NCI-H128 (cell line): Measurements from ENCODE around the gene CACNG1.
"Not testable (repeated sequence)": the region's sequence is repeated elsewhere in the genome, so short reads cannot be mapped to it uniquely, and the experiment has no call there.

Experiments
- DNase-seq: peaks from one replicate; lab custom pipeline; 2025; ENCODE audit not compliant: unreplicated experiment; lab: John Stamatoyannopoulos, UW

Gene CACNG1

GRCh38 chr17:67025216-67025792 is 19.1 kb upstream of the CACNG1 start:
- no peak for DNase-seq

DNA sequence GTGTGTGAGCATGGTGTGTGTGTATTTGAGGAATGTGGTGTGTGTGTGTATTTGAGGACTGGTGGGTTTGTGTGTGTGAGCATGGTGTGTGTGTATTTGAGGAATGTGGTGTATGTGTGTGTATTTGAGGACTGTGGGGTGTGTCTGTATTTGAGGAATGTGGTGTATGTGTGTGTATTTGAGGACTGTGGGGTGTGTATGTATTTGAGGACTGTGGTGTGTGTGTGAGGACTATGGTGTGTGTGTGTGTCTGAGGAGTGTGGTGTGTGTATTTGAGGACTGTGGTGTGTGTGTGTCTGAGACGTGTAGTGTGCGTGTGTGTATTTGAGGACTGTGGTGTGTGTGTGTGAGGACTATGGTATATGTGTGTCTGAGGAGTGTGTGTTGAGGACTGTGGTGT is 18.0 kb upstream of the CACNG1 start:
- no peak for DNase-seq

- no peak for DNase-seq
Measured at GRCh38 chr17:67027031-67027628, 17.2 kb upstream of the CACNG1 start.

- no peak for DNase-seq
Measured at GRCh38 chr17:67030641-67031040, 13.7 kb upstream of the CACNG1 start.

- no peak for DNase-seq
Measured at GRCh38 chr17:67032382-67032781, 12.0 kb upstream of the CACNG1 start.

GRCh38 chr17:67032985-67033384 is 11.4 kb upstream of the CACNG1 start:
- no peak for DNase-seq

DNA sequence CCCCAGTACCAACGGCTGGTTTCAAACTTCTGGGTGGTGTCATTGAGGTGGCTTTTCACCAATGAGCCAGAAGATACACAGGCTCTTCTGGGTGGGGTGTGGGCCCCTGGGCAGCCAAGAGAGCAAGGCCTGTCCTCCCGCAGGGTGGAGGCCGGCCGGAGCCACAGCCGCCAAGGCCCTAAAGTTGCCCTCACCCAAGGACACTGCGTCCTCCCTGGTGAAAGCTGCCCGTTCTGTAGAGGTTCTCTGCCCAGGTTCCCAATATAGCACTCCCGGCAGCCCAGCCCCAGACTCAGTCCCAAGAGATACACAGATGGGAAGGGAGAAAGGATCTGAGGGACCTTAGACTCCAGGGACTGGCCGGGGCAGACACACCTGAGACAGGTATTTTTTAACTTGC is 10.7 kb upstream of the CACNG1 start:
- no peak for DNase-seq

DNA sequence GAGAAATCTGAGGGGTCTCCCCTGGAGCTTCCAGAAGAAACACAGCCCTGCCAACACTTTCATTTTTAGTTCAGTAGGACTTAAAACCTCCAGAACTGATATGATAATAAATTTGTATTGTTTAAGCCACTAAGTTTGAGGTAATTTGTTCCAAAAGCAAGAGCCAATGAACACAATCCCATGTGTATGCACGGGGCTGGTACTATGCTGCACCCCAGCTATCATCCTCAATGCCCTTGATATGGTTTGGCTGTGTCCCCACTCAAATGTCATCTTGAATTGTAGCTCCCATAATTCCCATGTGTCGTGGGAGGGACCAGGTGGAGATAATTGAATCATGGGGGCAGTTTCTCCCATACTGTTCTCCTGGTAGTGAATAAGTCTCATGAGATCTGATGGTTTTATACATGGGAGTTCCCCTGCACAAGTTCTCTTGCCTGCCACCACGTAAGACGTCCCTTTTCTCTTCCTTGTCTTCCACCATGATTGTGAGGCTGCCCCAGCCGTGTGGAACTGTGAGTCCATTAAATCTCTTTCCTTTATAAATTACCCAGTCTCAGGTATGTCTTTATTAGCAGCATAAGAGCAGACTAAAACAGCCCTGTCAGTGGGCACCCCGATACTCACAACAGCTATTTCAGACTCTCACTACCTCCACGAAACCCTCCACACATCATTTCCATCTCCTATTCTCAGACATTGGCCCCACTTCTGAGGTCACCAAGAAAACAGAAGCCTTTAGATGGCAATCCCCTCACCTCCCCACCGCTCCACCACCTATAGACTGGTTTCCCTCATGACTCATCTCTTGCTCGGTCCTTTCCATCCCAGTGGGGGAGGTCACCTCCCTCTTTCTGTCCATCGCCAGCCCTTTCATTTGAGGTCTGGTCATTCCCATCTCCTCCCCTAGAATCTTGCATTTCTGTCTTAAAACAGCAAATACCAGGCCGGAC is 8.9 kb upstream of the CACNG1 start:
- no peak for DNase-seq

GRCh38 chr17:67038861-67039365 is 5.4 kb upstream of the CACNG1 start:
- DNase-seq, result no peak

- DNase-seq, result no peak
Measured at GRCh38 chr17:67040652-67041051, 3.7 kb upstream of the CACNG1 start.

GRCh38 chr17:67041119-67041518 is 3.2 kb upstream of the CACNG1 start:
- DNase-seq, result not testable (repeated sequence)

GRCh38 chr17:67041531-67041930 is 2.8 kb upstream of the CACNG1 start:
- DNase-seq, result no peak

DNA sequence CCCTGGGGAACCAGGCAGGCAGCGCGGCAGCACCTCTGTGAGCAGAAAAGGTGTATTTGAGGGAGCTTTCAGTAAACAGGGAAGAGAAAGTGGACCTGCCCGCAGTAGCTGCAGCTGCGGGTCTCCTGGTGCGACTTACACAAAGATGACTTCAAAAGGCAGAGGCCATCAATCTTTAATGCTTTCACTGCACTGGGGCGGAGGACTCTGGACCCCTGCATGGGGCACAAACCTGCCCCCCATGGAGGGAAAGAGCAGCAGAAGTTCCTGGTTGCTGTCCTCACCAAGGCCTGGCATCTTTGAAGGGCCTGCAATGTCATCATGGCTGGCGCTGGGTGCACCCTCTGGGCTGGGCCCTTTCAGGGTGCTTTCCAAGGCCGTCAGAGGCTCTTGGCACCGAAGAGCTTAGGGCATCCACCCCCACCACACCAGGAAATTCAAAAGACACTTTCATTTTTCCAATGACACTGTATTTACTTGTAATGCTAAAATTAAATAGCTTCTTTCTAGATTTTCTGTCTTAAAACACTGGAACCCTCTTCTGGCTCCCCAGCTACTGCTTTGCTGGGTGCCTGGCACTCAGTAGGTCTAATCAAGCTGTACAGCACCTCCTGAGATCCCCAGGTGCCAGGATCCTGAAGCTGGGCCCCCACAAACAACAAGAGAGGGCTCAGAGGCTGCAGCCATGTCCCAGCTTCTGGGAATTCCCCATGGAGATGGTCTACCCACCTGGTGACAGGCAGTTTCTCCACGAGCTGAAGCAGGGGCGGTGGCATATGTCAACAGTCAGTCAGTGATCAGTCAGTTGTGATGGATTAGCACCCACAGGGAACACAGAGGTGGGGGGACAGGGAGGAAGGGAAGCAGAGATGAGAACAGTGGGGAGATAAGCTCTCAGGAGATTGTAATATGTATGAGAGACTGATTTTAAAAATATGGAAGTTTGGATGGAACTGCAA is 2.1 kb upstream of the CACNG1 start:
- no peak for DNase-seq

DNA sequence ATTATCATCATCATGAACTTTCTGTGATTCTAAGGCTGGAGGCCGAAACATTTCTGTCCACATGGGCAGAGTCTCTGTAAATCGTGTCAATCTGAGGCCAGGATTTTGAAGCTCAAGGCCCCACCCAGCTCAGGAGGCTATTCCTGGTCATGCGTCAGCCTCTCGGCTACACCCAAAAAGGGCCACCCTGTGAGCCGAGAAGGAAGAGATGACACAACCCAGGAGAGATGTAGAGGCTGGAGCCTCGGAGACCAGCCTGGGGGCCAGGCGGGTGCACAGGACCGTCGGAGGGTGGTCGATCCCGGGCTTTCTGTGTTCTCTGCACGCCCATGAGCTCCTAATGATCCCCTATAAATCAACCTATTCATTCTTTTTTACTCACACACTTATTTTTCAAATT is 1.1 kb upstream of the CACNG1 start:
- no peak for DNase-seq

GRCh38 chr17:67044940-67045339 is 586 bp downstream of the CACNG1 start:
- DNase-seq, result no peak

- DNase-seq, result no peak
Measured at GRCh38 chr17:67046398-67046797, 2.0 kb downstream of the CACNG1 start.

GRCh38 chr17:67047382-67047781 is 3.0 kb downstream of the CACNG1 start:
- DNase-seq, result no peak

DNA sequence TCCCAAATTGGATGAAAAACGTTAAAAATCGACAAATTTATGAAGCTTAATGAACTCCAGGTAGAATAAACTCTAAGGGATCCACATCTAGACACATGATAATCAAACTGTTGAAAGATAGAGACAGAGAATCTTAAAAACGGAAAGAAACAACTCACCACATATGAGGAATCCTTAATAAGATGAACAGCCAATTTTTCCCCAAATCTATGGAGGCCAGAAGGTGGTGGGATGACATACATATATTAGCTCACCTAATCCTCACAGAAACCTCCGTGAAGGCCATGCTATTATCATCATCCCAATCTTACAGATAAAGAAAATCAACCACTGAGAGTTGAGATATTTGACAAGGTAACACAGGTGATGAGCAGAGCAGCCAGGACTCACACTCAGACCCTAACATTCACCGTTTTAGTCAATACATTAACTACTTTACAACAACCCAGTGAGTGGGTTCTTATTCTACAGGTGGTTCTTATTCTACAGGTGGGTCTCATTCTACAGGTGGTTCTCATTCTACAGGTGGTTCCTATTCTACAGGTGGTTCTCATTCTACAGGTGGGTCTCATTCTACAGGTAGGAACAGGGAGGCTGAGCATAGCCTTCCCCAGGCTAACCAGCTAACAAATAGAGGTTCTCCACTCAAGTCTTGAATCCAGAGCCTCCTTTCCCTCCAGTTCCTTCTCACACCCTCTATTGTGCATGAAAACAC is 4.8 kb downstream of the CACNG1 start:
- DNase-seq, result no peak

GRCh38 chr17:67050066-67050465 is 5.7 kb downstream of the CACNG1 start:
- no peak for DNase-seq

- no peak for DNase-seq
Measured at GRCh38 chr17:67050471-67051154, 6.3 kb downstream of the CACNG1 start.
